CMK (cell line): Measurements from ENCODE around the gene MORN3.
"Not testable (repeated sequence)": the region's sequence is repeated elsewhere in the genome, so short reads cannot be mapped to it uniquely, and the experiment has no call there.

Source experiments
- DNase-seq: peaks from one replicate; pipeline ENCODE4 v3.0.0-alpha.2; 2010; ENCODE audit warnings: low read depth

Gene MORN3, protein sequence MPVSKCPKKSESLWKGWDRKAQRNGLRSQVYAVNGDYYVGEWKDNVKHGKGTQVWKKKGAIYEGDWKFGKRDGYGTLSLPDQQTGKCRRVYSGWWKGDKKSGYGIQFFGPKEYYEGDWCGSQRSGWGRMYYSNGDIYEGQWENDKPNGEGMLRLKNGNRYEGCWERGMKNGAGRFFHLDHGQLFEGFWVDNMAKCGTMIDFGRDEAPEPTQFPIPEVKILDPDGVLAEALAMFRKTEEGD

DNA sequence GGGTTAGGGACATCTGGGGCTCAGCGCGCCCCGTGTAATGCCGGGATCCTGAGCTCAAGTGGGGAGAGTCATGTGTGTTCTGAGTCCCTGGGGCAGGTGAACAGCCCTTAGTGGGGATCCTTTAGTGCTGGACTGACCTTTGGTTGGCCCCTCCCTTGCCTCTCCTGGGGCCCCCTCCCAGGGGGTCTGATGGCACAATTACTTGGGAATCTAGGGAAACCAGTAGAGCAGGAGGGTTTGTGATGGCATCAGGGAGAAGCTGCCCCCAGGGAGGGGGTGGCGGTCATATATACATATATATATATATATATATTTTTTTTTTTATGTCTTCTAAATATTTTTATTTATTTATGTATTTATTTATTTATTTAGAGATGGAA lies at the start of gene MORN3:
TSS of gene MORN3 (minus strand) at position 134 of the 380 bp plus-strand sequence. CDS start 171 bp downstream, outside the sequence.
- no peak for DNase-seq

DNA sequence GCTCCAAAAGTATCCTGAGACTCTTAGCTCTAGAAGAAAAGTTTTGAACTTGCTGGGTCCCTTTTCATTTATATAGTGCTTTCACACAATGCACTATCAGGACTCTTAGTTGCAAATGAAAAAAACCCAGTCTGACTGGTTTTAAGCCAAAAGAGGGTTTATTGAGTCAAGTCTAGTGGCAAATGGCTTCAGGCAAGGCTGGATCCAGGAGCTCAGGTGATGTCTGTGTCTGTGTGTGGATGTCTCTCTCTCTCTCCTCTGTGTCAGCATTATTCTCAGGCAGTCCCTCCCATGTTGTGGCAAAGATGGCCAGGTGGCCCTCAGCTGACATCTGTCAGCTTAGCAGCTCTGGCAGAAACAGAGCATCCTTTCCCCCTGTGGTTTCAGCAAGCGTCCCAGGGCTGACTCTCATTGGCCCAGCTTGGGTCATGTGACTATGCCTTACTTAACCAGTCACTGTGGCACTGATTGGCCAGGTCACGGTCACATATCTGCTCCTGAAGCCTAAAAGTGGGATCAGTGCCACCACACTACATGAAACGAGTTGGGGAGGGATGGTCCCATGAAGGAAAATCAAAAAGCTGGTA lies 49.3 kb upstream of the MORN3 start:
- DNase-seq, result no peak

DNA sequence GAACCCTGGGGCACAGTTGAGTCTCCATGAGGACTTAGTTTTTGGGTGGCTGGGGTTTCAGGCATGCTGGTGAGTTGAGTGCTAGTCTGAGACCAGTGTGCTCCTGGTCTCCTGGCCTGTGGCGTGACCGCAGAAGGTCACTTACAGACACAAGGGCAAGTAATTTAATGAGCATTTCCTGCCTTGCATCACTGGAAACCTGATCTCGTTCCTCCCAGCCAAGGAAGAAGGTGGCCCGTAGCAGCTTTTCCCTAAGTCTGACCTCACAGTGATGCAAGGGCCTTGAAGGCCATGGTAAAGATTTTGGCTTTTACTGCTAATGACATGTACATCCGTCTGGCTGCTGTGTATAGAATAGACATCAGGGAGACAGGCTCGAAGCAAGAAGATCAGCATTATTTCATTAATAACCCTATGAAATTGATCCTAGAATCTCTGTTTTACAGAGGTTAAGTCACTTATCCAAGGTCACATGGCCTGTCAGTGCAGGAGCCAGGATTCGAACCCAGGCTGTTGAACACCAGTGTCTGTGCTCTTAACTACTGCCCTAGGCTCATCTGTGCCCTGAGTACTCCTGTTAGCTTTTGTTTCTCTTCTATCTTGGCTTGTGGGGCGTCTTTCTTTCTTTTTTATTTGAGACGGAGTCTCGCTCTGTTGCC lies 47.7 kb upstream of the MORN3 start:
- DNase-seq, result no peak

DNA sequence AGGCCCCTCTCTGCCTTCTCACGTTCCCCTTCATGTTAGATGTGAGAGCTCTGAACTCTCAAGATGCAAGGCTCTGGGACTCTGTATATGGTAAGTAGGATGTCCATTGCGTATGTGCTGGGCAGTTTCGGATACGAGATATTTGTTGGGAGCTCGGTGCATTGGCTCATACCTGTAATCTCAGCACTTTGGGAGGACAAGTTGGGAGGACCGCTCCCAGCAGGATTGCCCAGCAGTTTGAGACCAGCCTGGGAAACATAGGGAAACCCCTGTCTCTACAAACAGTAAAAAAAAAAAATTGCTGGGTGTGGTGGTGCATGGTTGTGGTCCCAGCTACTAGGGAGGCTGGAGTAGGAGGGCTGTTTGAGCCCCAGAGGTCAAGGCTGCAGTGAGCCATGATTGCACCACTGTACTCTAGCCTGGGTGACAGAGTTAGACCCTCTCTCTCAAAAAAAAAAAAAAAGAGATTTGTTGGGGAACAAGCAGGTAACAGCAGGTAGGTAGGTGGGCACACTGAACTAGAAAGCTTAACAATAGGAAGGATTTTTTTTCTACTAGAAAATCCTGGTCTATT lies 46.5 kb upstream of the MORN3 start:
- DNase-seq, result no peak

DNA sequence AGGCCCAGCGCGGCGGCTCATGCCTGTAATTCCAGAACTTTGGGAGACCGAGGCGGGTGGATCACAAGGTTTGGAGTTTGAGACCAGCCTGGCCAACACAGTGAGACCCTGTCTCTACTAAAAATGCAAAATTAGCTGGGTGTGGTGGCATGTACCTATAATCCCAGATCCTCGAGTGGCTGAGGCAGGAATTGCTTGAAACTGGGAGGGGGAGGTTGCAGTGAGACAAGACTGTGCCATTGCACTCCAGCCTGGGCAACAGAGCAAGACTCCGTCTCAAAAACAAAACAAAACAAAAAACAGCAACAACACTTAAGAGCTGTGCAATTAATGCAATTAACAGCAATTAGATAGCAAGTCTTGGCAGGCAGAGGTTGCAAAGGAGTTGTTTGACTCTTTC lies 45.6 kb upstream of the MORN3 start:
- not testable (repeated sequence) for DNase-seq

DNA sequence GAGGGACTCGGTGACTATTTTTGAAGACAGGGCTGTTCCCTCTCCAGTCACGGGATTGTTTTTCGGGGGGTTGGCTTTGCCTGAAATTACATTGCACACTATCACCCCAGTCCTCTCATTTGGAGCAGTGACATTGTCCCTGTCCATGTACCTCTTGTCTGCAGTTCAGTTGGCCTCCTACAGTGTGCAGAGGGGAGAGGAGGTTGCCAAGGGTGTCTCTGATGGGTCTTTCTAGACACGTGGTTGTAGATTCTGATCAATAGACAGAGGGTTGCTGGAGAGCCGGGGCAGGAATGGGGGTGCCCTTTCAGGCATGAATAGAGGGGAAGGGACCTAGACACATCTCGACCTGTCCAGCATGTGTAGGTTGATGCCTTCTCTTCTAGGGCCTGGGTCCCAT lies 44.3 kb upstream of the MORN3 start:
- no peak for DNase-seq

DNA sequence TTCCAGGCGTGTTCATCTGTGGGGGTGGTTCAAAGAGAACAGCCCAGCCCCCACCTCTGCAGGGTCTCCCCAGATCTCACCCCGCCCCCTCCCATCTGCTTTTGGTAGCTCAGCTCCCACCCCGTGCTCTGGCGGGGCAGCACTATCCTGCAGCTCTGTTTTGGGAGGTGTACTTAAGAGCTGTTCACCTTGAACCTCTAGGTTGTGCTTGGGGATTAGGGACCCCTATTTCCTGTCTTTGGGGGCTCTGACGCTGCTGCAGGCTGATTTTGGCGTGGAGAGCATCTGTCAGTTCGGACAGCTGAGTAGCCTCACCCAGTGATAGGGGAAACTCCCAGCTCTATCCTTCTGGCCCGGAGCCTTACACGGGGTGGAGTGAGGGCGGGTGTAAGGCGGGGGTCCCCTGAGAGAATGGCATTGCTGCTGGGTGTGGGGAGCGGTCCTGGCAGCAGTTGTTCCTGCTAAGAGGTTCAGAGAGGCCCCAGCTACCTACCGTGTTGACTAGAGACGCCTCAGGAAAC lies 43.9 kb upstream of the MORN3 start:
- DNase-seq, result no peak

DNA sequence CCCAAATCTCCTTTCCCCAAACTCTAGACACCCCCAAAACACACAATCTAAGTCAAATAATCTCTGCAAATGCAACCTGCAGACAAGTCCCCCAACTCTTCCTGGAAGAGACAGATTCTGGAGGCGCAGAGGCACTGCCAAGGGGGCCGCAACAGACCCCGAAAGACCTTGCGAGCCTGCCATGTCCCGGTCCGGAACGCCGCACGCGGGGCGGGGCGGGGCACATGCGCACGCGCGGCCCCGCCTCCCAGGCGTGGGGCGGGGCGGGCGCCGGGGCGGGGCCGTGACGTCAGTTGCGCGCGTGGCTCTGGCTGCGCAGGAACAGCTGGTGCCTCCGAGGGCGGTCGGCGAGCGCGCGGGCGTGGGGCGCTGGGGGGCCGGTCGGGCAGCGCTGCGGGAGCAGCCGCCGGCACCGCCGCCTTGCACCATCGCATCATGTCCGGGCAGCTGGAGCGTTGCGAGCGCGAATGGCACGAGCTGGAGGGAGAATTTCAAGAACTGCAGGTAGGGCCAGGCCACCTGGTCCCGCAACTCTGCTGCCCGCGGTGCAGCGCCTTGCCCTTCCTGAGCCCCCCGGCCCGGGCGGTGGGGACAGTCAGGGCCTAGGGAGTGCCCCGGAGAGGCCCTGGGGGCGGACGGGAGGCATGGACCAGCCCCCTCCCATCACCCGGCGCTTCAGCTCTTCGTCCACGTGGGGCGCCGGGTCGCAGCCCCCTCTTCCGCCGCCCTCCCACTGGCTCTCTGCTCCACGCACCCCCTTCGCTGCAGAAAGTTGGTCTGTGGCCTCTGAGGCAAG lies 43.2 kb upstream of the MORN3 start, which contains the start of gene TMEM120B:
TSS of gene TMEM120B (plus strand) at position 292 of the 796 bp plus-strand sequence. CDS start at position 436, 144 bp downstream.
- peak; percentile 54 for DNase-seq

DNA sequence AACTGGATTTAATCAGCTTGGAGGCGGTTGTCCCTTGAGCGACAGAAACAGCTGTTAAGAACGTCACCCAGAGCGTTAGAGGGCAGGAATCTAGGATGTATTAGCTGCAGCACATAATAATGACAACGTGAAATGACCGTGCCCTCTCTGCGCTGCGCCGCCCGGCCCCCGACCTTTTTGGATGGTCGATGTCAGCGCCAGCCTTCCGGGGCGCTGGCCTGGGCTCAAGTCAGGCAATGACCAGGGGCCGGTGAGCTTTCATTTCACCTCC lies 42.7 kb upstream of the MORN3 start:
- peak; percentile 17 for DNase-seq

DNA sequence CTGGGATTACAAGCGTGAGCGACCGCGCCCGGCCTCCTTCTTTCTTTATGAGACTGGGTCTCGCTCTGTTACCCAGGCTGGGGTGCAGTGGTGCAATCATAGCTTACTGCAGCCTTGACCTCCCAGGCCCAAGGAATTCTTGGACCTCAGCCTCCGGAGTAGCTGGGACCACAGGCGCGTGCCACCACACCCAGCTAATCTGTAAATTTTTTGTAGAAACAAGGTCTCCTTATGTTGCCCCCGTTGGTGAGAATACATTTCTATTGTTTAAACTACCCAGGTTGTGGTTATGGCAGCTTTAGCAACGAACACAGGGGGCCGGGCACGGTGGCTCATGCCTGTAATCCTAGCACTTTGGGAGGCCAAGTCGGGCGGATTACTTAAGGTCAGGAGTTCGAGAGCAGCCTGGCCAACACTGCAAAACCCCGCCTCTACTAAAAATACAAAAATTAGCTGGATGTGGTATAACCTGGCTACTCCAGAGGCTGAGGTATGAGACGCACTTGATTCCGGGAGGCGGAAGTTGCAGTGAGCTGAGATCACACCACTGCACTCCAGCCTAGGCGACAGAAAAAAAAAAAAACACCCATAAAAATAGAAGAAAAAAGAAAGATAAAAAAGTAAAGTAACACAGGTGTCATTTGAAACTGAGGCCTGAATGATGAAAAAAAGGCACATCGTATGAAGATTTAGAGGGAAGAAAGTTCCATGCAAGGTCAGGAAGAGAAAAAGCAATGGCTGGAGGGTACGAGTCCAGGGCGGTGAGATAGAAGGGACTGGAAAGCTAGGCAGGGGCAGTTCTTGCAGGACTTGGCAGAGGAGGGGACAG lies 42.1 kb upstream of the MORN3 start:
- no peak for DNase-seq

DNA sequence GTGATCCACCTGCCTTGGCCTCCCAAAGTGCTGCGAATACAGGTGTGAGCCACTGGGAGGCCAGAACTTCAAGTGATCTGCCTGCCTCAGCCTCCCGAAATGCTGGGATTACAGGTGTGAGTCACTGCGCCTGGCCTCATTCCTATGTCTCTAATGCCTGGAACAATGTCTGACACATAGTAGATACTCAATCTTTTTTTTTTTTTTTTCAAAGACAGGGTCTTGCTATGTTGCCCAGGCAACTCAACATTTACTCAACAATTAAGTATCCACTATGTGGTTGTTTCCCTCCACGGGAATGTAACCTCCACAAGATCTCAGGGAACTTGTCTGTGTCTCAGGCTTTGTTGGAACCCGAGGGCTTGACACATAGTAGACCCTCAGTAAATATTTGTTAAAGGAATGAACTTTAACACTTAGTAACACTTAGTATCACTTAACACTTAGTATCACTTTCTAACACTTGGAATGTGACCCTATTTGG lies 40.1 kb upstream of the MORN3 start:
- no peak for DNase-seq

DNA sequence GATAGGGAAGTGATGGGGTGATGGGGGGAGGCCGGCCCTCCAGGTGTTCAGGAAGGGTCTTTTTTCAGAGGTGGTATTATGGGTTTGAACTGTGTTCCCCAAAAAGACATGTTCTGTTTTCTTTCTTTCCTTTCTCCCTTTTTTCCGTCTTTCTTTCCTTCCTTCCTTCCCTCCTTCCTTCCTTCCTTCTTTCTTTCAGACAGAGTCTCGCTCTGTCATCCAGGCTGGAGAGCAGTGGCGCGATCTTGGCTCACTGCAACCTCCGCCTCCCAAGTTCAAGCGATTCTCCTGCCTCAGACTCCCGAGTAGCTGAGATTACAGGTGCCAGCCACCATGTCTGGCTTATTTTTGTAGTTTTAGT lies 39.6 kb upstream of the MORN3 start:
- DNase-seq, result not testable (repeated sequence)

DNA sequence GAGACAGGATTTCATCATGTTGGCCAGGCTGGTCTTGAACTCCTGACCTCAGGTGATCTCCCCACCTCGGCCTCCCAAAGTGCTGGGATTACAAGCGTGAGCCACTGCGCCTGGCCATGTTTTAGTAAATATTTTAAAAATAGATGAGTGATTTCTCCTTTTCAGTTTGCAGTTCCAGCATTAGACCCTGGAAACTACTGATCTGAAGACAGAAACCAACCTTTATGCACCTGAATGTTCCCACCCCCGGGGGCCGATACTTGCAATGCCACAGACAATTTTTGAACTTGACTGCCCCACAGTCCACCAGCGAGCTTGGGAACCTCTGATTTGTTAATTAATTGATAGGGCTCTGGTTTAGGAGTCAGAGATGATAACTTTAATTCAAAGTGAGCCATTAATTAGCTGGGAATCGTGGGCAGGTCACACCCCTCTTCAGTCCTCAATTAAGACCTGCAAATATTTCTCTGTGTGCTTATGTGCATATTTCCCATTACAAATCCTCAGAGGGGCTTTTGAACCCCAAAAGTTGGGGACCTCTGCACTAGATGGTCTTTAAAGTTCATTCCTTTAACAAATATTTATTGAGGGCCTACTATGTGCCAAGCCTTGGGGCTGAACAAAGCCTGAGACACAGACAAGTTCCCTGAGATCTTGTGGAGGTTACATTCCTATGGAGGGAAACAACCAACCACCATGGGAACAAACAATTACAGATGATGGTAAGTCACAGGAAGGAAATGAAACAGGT lies 39.0 kb upstream of the MORN3 start:
- DNase-seq, result no peak

DNA sequence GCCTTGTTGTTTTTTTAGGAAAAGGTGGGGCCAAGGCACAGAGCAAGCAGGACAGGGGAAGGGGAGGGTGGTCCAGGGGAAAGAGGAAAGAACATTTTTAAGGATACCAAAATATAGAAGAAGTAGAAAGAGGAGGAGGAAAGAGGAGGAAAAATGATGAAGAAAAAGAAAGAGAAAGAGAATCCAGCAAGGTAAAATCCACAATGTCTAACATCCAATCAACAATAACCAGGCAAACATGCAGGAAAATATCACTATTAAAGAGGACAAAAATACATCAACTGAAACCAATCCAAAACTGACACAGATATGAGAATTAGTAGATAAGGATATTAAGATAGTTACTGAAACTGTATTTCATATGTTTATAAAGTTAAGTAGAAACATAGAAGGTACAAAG lies 36.1 kb upstream of the MORN3 start:
- DNase-seq, result no peak

DNA sequence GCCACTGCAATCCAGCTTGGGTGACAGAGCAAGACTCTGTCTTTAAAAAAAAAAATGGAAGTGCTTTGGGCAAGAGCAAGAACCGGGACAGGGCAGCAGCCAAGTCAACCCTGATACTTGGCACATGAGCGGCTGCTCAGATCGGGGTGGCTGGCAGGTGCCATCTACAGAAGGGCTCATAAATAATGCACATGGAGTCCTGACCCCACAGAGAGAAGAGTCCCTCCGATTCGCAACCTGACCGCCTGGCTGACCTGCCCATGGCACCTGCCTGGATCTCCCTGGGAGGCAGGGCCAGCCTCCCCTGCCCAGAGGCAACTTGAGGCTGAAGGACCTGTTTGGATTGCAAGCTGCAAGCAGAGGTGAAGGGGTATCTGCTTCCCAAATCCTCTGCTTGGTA lies 33.5 kb upstream of the MORN3 start:
- DNase-seq, result no peak

DNA sequence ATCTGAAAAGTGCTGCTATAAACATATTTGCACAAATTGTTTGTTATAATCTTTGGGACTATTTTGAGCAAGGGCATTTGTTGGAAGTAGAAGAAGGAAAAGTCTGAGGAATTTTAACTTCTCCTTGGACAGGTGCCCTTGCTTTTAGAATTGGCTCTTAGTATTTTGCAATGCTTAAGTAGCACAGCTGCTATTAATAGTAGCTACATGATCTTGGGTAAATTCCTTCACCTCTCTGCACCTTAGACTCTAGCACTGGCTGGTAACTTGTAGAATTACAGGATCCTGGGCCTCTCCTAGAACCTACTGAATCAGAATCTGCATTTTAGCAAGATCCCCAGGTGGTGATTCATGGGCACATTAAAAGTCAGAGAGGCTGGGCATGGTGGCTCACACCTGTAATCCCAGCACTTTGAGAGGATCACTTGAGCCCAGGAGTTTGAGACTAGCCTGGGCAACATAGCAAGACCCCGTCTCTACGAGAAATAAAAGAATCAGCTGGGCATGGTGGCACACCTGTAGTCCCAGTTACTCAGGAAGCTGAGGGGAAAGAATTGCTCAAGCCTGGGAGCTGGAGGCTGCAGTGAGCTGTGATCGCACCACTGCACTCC lies 32.3 kb upstream of the MORN3 start:
- no peak for DNase-seq

DNA sequence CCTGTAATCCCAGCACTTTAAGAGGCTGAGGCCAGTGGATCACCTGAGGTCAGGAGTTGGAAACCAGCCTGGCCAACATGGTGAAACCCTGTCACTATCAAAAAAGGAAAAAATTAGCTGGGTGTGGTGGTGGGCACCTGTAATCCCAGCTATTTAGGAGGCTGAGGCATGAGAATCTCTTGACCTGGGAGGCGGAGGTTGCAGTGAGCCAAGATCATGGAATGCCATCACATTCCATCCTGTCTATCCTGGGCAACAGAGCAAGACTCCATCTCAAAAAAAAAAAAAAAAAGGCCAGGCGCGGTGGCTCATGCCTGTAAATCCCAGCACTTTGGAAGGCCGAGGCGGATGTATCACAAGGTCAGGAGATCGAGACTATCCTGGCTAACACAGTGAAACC lies 28.4 kb upstream of the MORN3 start:
- not testable (repeated sequence) for DNase-seq

DNA sequence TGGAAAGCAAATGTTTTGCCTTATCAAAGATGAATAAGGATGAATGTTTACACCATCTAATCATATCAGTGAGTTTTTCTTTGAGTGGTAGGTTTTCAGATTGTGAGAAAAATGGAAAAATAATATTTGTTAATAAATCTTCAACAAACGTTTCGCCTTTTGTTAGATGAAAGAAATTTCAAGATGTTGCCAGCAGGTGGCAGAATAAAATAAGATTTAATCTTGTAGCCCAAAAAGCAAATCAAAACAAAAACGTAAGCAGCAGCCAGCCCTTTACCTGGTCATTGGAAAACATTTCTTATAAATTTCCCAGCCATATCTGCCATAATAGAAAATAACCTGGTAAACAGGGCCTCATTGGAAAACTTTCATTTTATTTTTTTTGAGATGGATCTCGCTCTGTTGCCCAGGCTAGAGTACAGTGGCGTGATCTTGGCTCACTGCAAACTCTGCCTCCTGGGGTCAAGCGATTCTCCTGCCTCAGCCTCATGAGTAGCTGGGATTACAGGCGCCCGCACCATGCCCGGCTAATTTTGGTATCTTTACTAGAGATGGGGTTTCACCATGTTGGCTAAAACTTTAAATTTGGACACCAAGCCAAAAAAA lies 27.7 kb upstream of the MORN3 start:
- no peak for DNase-seq

DNA sequence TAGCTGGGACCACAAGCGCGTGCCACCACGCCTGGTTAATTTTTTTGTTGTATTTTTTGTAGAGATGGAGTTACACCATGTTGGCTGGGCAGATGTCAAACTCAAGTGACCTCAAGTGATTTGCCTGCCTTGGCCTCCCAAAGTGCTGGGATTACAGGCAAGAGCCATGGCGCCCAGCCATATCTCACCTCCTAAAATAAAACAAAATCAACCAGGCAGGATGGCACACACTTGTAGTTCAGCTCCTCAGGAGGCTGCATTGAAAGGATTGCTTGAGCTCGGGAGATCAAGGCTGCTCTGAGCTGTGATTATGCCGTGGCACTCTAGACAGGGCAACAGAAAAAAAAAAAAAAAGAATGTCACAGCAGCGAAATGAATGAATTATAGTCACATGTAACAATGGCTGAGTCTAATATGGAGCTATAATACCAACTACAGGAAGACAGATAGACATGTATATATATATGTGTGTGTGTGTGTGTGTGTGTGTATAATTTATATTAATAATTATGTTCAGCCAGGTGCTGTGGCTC lies 23.8 kb upstream of the MORN3 start:
- DNase-seq, result no peak
